Gastroesophageal sphincter (tissue), 2 donors: ENCODE measurements around the gene SPATA32.

ENCODE experiments used
- EP300 ChIP-seq: sonication (generic); formaldehyde crosslinking; IDR thresholded peaks from one replicate; pipeline ENCODE4 v1.6.1; 2017; ENCODE audit warnings: antibody characterized with exemption, mild to moderate bottlenecking
- POLR2A ChIP-seq, 2 donors: fragments of 450-650 bp; IDR thresholded peaks; one replicate each; pipeline ENCODE4 v1.6.1; 2017; ENCODE audit warnings: antibody characterized with exemption in 2 of 2, mild to moderate bottlenecking in 2 of 2, moderate library complexity in 1 of 2
- POLR2AphosphoS5 ChIP-seq: sonication (generic); formaldehyde crosslinking; IDR thresholded peaks from one replicate; pipeline ENCODE4 v1.6.1; 2017; ENCODE audit warnings: antibody characterized with exemption

DNA sequence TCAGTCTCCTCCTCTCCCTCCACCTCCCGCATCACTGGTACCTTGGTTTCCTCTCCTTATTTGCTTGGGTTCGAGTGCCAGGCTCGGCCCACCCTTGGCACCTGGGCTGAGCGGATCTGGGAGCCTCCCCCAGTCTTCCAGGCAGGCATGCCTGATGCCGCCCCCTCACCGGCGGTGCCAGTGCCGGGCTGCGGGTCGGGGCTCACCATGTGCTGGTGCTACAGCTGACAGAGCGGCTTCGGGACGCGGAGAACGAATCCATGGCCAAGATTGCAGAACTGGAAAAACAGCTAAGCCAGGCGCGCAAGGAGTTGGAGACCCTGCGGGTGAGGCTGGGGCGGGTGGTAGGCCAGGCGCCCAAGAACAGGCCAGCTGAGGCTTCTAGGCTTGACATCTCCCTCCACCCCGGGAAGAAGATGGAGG is 21.0 kb downstream of the SPATA32 start:
- TF ChIP-seq POLR2AphosphoS5 (no peak), POLR2A (IDR thresholded peaks at IDR 0.05) (no peak), EP300 (no peak)
